ENCODE data around the gene TTC39B.

The TTC39B gene

GRCh38 chr9:15293084-15293483 is 13.9 kb downstream of the TTC39B start:
- H3K4me2 ChIP-seq (ENCODE audit: low read length, poor library complexity, severe bottlenecking): no peak overlapping the region
- no peak overlapping the region for H3K27ac ChIP-seq (ENCODE audit: low read length, poor library complexity, severe bottlenecking)
- no peak overlapping the region for H3K4me3 ChIP-seq (ENCODE audit: insufficient read depth in 1 of 2, low read depth in 1 of 2, low read length in 2 of 2)
- H3K9me3 ChIP-seq (ENCODE audit: control insufficient read depth, low read length): no peaks in the 10 kb centered on the region
- DNase-seq: no peak
- H3K4ac ChIP-seq (ENCODE audit: low read depth in 1 of 2, low read length in 2 of 2): no peak overlapping the region
- H3K36me3 ChIP-seq (ENCODE audit: control insufficient read depth in 1 of 2, insufficient read depth in 2 of 2, low read depth in 1 of 2, low read length in 2 of 2): peaks cover 5 to 6% of the 10 kb centered on the region in 2 experiments
- H3K14ac ChIP-seq (ENCODE audit: low read length in 2 of 2): no peak overlapping the region
- peaks cover 15% of the 10 kb centered on the region for H3K4me1 ChIP-seq (ENCODE audit: control insufficient read depth, insufficient read depth, low read depth, low read length)
- H4K91ac ChIP-seq (ENCODE audit: low read length): no peak overlapping the region
- peak overlapping the region; percentile 93 for H3K9ac ChIP-seq (ENCODE audit: low read length)
- no peak overlapping the region for H4K8ac ChIP-seq (ENCODE audit: low read length)
- no peak overlapping the region for H2AK5ac ChIP-seq (ENCODE audit: low read length, severe bottlenecking)
- peaks cover 33% of the 10 kb centered on the region for H3K79me1 ChIP-seq (replicated peaks; ENCODE audit: low read length, poor library complexity, severe bottlenecking)
- no peaks in the 10 kb centered on the region for H3K27me3 ChIP-seq (ENCODE audit: control insufficient read depth in 1 of 2, insufficient read depth in 1 of 2, low read length in 2 of 2)
- no peak overlapping the region for H2BK5ac ChIP-seq (ENCODE audit: low read depth, low read length, poor library complexity, severe bottlenecking)
- H2BK120ac ChIP-seq (ENCODE audit: low read depth, low read length): no peak overlapping the region
- H3K23ac ChIP-seq (ENCODE audit: low read length in 2 of 2): no peak overlapping the region
- no peak overlapping the region for H2BK12ac ChIP-seq (ENCODE audit: low read length in 2 of 2)
- no peak overlapping the region for H2AFZ ChIP-seq (ENCODE audit: low read depth, low read length)
- no peak overlapping the region for H3K18ac ChIP-seq (ENCODE audit: low read depth in 1 of 2, low read length in 2 of 2)
- no peak overlapping the region for H2BK15ac ChIP-seq (ENCODE audit: low read depth, poor library complexity, severe bottlenecking)

- Histone ChIP-seq H3K23ac (ENCODE audit: low read length in 2 of 2) (no peak overlapping the region), H3K27ac (ENCODE audit: low read length, poor library complexity, severe bottlenecking) (no peak overlapping the region), H4K91ac (ENCODE audit: low read length) (no peak overlapping the region), H2AFZ (ENCODE audit: low read depth, low read length) (no peak overlapping the region), H3K18ac (ENCODE audit: low read depth in 1 of 2, low read length in 2 of 2) (peak overlapping the region in 1 of 2 experiments; percentile 43), H3K4me2 (ENCODE audit: low read length, poor library complexity, severe bottlenecking) (no peak overlapping the region), H3K79me1 (replicated peaks; ENCODE audit: low read length, poor library complexity, severe bottlenecking) (peaks cover 40% of the 10 kb centered on the region), H3K4me3 (ENCODE audit: insufficient read depth in 1 of 2, low read depth in 1 of 2, low read length in 2 of 2) (no peak overlapping the region), H3K9ac (ENCODE audit: low read length) (no peak overlapping the region), H3K36me3 (ENCODE audit: control insufficient read depth in 1 of 2, insufficient read depth in 2 of 2, low read depth in 1 of 2, low read length in 2 of 2) (peaks cover 0 to 4% of the 10 kb centered on the region in 2 experiments), H3K4me1 (ENCODE audit: control insufficient read depth, insufficient read depth, low read depth, low read length) (peaks cover 5% of the 10 kb centered on the region), H3K14ac (ENCODE audit: low read length in 2 of 2) (no peak overlapping the region), H2BK15ac (ENCODE audit: low read depth, poor library complexity, severe bottlenecking) (no peak overlapping the region), H2BK120ac (ENCODE audit: low read depth, low read length) (no peak overlapping the region), H3K9me3 (ENCODE audit: control insufficient read depth, low read length) (no peaks in the 10 kb centered on the region), H3K4ac (ENCODE audit: low read depth in 1 of 2, low read length in 2 of 2) (peak overlapping the region in 1 of 2 experiments; percentile 51), H3K27me3 (ENCODE audit: control insufficient read depth in 1 of 2, insufficient read depth in 1 of 2, low read length in 2 of 2) (no peaks in the 10 kb centered on the region), H2AK5ac (ENCODE audit: low read length, severe bottlenecking) (no peak overlapping the region), H2BK12ac (ENCODE audit: low read length in 2 of 2) (no peak overlapping the region), H4K8ac (ENCODE audit: low read length) (no peak overlapping the region), H2BK5ac (ENCODE audit: low read depth, low read length, poor library complexity, severe bottlenecking) (no peak overlapping the region)
- no peak for DNase-seq
- WGBS: 93% methylated on average over 3 of the region's 5 CpGs
These were observed 17.4 kb downstream of the TTC39B start for GRCh38 chr9:15289603-15290002.

DNA sequence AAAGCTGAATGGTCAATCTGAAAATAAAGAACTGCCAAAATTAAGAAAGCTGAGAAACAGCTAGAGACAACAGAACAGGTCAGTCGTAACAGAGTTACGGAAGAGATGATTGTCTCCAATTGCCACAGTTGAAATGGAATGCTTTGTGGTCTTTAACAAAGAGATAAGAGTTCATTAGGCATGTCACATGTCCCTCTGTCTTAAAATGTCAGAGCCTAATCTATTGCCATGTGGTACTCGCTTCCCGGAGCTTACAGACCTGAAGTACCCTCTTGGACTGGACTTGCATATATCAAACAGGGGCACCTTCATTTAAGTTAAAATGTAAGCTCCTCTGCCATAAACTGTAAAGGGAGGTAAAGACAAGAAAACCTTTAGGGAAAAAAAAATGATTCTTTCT is 19.7 kb downstream of the TTC39B start:
- 72% methylated on average over 2 of the region's 4 CpGs for WGBS
- no peak overlapping the region for H3K14ac ChIP-seq (ENCODE audit: low read length in 2 of 2)
- H3K18ac ChIP-seq (ENCODE audit: low read depth in 1 of 2, low read length in 2 of 2): no peak overlapping the region
- H2AK5ac ChIP-seq (ENCODE audit: low read length, severe bottlenecking): no peak overlapping the region
- H3K4me3 ChIP-seq (ENCODE audit: insufficient read depth in 1 of 2, low read depth in 1 of 2, low read length in 2 of 2): no peak overlapping the region
- peaks cover 3% of the 10 kb centered on the region for H3K4me1 ChIP-seq (ENCODE audit: control insufficient read depth, insufficient read depth, low read depth, low read length)
- H4K8ac ChIP-seq (ENCODE audit: low read length): no peak overlapping the region
- no peak overlapping the region for H3K4me2 ChIP-seq (ENCODE audit: low read length, poor library complexity, severe bottlenecking)
- H3K9me3 ChIP-seq (ENCODE audit: control insufficient read depth, low read length): no peaks in the 10 kb centered on the region
- H3K23ac ChIP-seq (ENCODE audit: low read length in 2 of 2): no peak overlapping the region
- peaks cover 0 to 4% of the 10 kb centered on the region in 2 experiments for H3K36me3 ChIP-seq (ENCODE audit: control insufficient read depth in 1 of 2, insufficient read depth in 2 of 2, low read depth in 1 of 2, low read length in 2 of 2)
- no peak overlapping the region for H3K9ac ChIP-seq (ENCODE audit: low read length)
- no peak for DNase-seq
- no peak overlapping the region for H2BK12ac ChIP-seq (ENCODE audit: low read length in 2 of 2)
- H2BK120ac ChIP-seq (ENCODE audit: low read depth, low read length): no peak overlapping the region
- H3K27me3 ChIP-seq (ENCODE audit: control insufficient read depth in 1 of 2, insufficient read depth in 1 of 2, low read length in 2 of 2): no peaks in the 10 kb centered on the region
- H3K27ac ChIP-seq (ENCODE audit: low read length, poor library complexity, severe bottlenecking): no peak overlapping the region
- no peak overlapping the region for H2BK15ac ChIP-seq (ENCODE audit: low read depth, poor library complexity, severe bottlenecking)
- H2AFZ ChIP-seq (ENCODE audit: low read depth, low read length): no peak overlapping the region
- H3K4ac ChIP-seq (ENCODE audit: low read depth in 1 of 2, low read length in 2 of 2): no peak overlapping the region
- no peak overlapping the region for H2BK5ac ChIP-seq (ENCODE audit: low read depth, low read length, poor library complexity, severe bottlenecking)
- H4K91ac ChIP-seq (ENCODE audit: low read length): no peak overlapping the region
- peaks cover 45% of the 10 kb centered on the region for H3K79me1 ChIP-seq (replicated peaks; ENCODE audit: low read length, poor library complexity, severe bottlenecking)

- no peaks in the 10 kb centered on the region for H3K9me3 ChIP-seq (ENCODE audit: control insufficient read depth, low read length)
- H3K79me1 ChIP-seq (replicated peaks; ENCODE audit: low read length, poor library complexity, severe bottlenecking): peaks cover 42% of the 10 kb centered on the region
- no peak overlapping the region for H3K9ac ChIP-seq (ENCODE audit: low read length)
- no peak overlapping the region for H2AK5ac ChIP-seq (ENCODE audit: low read length, severe bottlenecking)
- H3K23ac ChIP-seq (ENCODE audit: low read length in 2 of 2): no peak overlapping the region
- H3K14ac ChIP-seq (ENCODE audit: low read length in 2 of 2): no peak overlapping the region
- H3K27ac ChIP-seq (ENCODE audit: low read length, poor library complexity, severe bottlenecking): no peak overlapping the region
- H2BK120ac ChIP-seq (ENCODE audit: low read depth, low read length): no peak overlapping the region
- H3K18ac ChIP-seq (ENCODE audit: low read depth in 1 of 2, low read length in 2 of 2): no peak overlapping the region
- peaks cover 0 to 4% of the 10 kb centered on the region in 2 experiments for H3K36me3 ChIP-seq (ENCODE audit: control insufficient read depth in 1 of 2, insufficient read depth in 2 of 2, low read depth in 1 of 2, low read length in 2 of 2)
- no peak for DNase-seq
- H2AFZ ChIP-seq (ENCODE audit: low read depth, low read length): no peak overlapping the region
- H2BK5ac ChIP-seq (ENCODE audit: low read depth, low read length, poor library complexity, severe bottlenecking): no peak overlapping the region
- 88% methylated on average over 4 of the region's 4 CpGs for WGBS
- H4K8ac ChIP-seq (ENCODE audit: low read length): no peak overlapping the region
- H3K4me3 ChIP-seq (ENCODE audit: insufficient read depth in 1 of 2, low read depth in 1 of 2, low read length in 2 of 2): no peak overlapping the region
- no peak overlapping the region for H2BK12ac ChIP-seq (ENCODE audit: low read length in 2 of 2)
- no peaks in the 10 kb centered on the region for H3K27me3 ChIP-seq (ENCODE audit: control insufficient read depth in 1 of 2, insufficient read depth in 1 of 2, low read length in 2 of 2)
- no peak overlapping the region for H2BK15ac ChIP-seq (ENCODE audit: low read depth, poor library complexity, severe bottlenecking)
- no peak overlapping the region for H3K4ac ChIP-seq (ENCODE audit: low read depth in 1 of 2, low read length in 2 of 2)
- no peak overlapping the region for H3K4me2 ChIP-seq (ENCODE audit: low read length, poor library complexity, severe bottlenecking)
- peaks cover 3% of the 10 kb centered on the region for H3K4me1 ChIP-seq (ENCODE audit: control insufficient read depth, insufficient read depth, low read depth, low read length)
- H4K91ac ChIP-seq (ENCODE audit: low read length): no peak overlapping the region
These were observed 20.7 kb downstream of the TTC39B start for GRCh38 chr9:15286161-15286821.
